Inflammatory macrophage treated with lipopolysaccharide for 4 hours (primary cell): ENCODE data around the gene METTL26.

ENCODE experiments used
- DNase-seq: peaks from one replicate; pipeline ENCODE4 v3.0.0-alpha.2; 2020

METTL26 gene

GRCh38 chr16:674968-675883 lies 39.1 kb upstream of the METTL26 start, which contains the start of gene RHBDL1:
RHBDL1 (plus strand) TSS chr16:675671; CDS start chr16:675791, 120 bp downstream.
- DNase-seq, result peak; percentile 6

- DNase-seq, result no peak
Measured at GRCh38 chr16:674214-674881, 38.2 kb upstream of the METTL26 start.

- no peak for DNase-seq
Measured at GRCh38 chr16:673399-673991, 37.4 kb upstream of the METTL26 start.

- no peak for DNase-seq
Measured at GRCh38 chr16:672851-673250, 36.7 kb upstream of the METTL26 start.

- DNase-seq, result no peak
Measured at GRCh38 chr16:672371-672770, 36.3 kb upstream of the METTL26 start.

- no peak for DNase-seq
Measured at GRCh38 chr16:671353-672131, 35.4 kb upstream of the METTL26 start.

- no peak for DNase-seq
Measured at GRCh38 chr16:670485-671352, 34.6 kb upstream of the METTL26 start.

- DNase-seq, result no peak
Measured at GRCh38 chr16:669666-670065, 33.6 kb upstream of the METTL26 start.

- DNase-seq, result no peak
Measured at GRCh38 chr16:668519-669171, 32.5 kb upstream of the METTL26 start.

GRCh38 chr16:667780-668518 lies 31.8 kb upstream of the METTL26 start, which contains the start of gene RHOT2:
RHOT2 (plus strand) TSS chr16:668132; CDS start chr16:668200, 68 bp downstream.
- peak; percentile 94 for DNase-seq

GRCh38 chr16:667113-667779 lies 31.1 kb upstream of the METTL26 start:
- DNase-seq, result no peak

- DNase-seq, result no peak
Measured at GRCh38 chr16:666572-666971, 30.5 kb upstream of the METTL26 start.

GRCh38 chr16:662597-662996 lies 26.5 kb upstream of the METTL26 start:
- DNase-seq, result no peak

- no peak for DNase-seq
Measured at GRCh38 chr16:662095-662494, 26.0 kb upstream of the METTL26 start.

- no peak for DNase-seq
Measured at GRCh38 chr16:661184-661821, 25.2 kb upstream of the METTL26 start.

- DNase-seq, result peak; percentile 93
Measured at GRCh38 chr16:660459-661183, 24.5 kb upstream of the METTL26 start.

GRCh38 chr16:660132-660458 lies 24.0 kb upstream of the METTL26 start:
- no peak for DNase-seq

- DNase-seq, result no peak
Measured at GRCh38 chr16:659618-660017, 23.5 kb upstream of the METTL26 start.
